HepG2 (cell line): ENCODE data around the gene KRT81.

Source experiments
- NR2C2 ChIP-seq: sonication (generic); formaldehyde crosslinking; IDR thresholded peaks from 2 replicates; pipeline ENCODE4 v1.4.0; 2020; ENCODE audit warnings: missing genetic modification reagents, mild to moderate bottlenecking, moderate library complexity, borderline replicate concordance
- POLR2AphosphoS5 ChIP-seq: IDR thresholded peaks from 2 replicates; pipeline ENCODE4 v1.6.1; 2012; ENCODE audit warnings: low read depth, low read length
- REXO4 ChIP-seq: sonication (generic); formaldehyde crosslinking; IDR thresholded peaks from 2 replicates; pipeline ENCODE4 v1.8.0; 2022; ENCODE audit warnings: missing genetic modification reagents, mild to moderate bottlenecking, borderline replicate concordance
- SALL1 ChIP-seq: sonication (generic); formaldehyde crosslinking; IDR thresholded peaks from 2 replicates; pipeline ENCODE4 v1.8.0; 2022; ENCODE audit warnings: mild to moderate bottlenecking, missing genetic modification reagents
- SIN3A ChIP-seq: IDR thresholded peaks from 2 replicates; pipeline ENCODE4 v1.6.1; 2011; ENCODE audit warnings: low read depth, mild to moderate bottlenecking, control low read depth, low read length, borderline replicate concordance
- SMAD1 ChIP-seq: sonication (generic); formaldehyde crosslinking; IDR thresholded peaks from 2 replicates; pipeline ENCODE4 v1.4.0; 2020; ENCODE audit warnings: missing genetic modification reagents, low read depth, mild to moderate bottlenecking, borderline replicate concordance
- XBP1 ChIP-seq: sonication (generic); formaldehyde crosslinking; IDR thresholded peaks from 2 replicates; pipeline ENCODE4 v1.5.0; 2020; ENCODE audit warnings: missing genetic modification reagents
- TF ChIP-seq, protein P1 (sequence below): sonication (generic); formaldehyde crosslinking; IDR thresholded peaks from 2 replicates; pipeline ENCODE4 v1.4.0; 2020; ENCODE audit warnings: missing genetic modification reagents
- TF ChIP-seq, protein P2 (sequence below): sonication (generic); formaldehyde crosslinking; conservative IDR thresholded peaks from 2 replicates; pipeline ENCODE4 v1.5.0; 2020; ENCODE audit warnings: missing genetic modification reagents
- TF ChIP-seq, protein P3 (sequence below): sonication (generic); formaldehyde crosslinking; IDR thresholded peaks from 2 replicates; pipeline ENCODE4 v1.8.0; 2022; ENCODE audit warnings: mild to moderate bottlenecking, missing genetic modification reagents; ENCODE audit not compliant: insufficient replicate concordance

DNA sequence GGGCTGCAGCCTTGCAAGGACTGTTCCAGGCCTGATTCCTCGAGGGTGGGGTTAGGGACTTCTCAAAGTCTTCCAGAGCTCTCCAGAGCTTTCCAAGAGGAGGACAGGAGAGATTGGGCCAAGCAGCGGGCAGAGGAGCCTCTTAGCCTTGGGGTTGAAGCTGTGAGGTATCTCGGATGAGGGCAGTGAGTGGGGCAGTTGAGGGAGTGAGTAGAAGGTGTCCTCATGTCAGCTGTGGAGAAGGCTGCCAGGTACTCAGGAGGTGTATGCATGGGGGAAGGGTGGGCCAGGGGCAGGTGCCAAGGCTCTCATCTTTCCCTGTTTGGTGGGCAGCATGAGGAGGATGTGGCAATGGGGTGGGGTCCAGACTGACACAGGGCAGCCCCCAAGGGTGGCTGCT, 22.1 kb upstream of the KRT81 start:
- TF ChIP-seq POLR2AphosphoS5 (no peak), SIN3A (no peak), XBP1 (CRISPR knock-in tag) (no peak), SALL1 (no peak), REXO4 (CRISPR knock-in tag) (no peak), SMAD1 (CRISPR knock-in tag) (no peak), NR2C2 (no peak)
- TF ChIP-seq, protein P1, sequence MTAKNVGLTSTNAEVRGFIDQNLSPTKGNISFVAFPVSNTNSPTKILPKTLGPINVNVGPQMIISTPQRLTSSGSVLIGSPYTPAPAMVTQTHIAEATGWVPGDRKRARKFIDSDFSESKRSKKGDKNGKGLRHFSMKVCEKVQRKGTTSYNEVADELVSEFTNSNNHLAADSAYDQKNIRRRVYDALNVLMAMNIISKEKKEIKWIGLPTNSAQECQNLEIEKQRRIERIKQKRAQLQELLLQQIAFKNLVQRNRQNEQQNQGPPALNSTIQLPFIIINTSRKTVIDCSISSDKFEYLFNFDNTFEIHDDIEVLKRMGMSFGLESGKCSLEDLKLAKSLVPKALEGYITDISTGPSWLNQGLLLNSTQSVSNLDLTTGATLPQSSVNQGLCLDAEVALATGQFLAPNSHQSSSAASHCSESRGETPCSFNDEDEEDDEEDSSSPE (CRISPR knock-in tag): no peak
- TF ChIP-seq, protein P2, sequence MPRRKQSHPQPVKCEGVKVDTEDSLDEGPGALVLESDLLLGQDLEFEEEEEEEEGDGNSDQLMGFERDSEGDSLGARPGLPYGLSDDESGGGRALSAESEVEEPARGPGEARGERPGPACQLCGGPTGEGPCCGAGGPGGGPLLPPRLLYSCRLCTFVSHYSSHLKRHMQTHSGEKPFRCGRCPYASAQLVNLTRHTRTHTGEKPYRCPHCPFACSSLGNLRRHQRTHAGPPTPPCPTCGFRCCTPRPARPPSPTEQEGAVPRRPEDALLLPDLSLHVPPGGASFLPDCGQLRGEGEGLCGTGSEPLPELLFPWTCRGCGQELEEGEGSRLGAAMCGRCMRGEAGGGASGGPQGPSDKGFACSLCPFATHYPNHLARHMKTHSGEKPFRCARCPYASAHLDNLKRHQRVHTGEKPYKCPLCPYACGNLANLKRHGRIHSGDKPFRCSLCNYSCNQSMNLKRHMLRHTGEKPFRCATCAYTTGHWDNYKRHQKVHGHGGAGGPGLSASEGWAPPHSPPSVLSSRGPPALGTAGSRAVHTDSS (CRISPR knock-in tag): no peak
- TF ChIP-seq, protein P3, sequence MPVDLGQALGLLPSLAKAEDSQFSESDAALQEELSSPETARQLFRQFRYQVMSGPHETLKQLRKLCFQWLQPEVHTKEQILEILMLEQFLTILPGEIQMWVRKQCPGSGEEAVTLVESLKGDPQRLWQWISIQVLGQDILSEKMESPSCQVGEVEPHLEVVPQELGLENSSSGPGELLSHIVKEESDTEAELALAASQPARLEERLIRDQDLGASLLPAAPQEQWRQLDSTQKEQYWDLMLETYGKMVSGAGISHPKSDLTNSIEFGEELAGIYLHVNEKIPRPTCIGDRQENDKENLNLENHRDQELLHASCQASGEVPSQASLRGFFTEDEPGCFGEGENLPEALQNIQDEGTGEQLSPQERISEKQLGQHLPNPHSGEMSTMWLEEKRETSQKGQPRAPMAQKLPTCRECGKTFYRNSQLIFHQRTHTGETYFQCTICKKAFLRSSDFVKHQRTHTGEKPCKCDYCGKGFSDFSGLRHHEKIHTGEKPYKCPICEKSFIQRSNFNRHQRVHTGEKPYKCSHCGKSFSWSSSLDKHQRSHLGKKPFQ (CRISPR knock-in tag): no peak
